ENCODE data around the gene ZFHX2.

- TF ChIP-seq CTCF (IDR thresholded peaks at IDR 0.05) (no peak), ZFX (IDR thresholded peaks at IDR 0.05; ENCODE audit: borderline replicate concordance) (no peak)
Measured at GRCh38 chr14:23536494-23536893, 15.1 kb downstream of the ZFHX2 start.
